ENCODE measurements around the gene HDAC5. TPM values are rescaled to one million over a fixed set of nuclear protein-coding genes. Genes with fewer than 3 reads are reported as not detected.
A peak's percentile ranks its signal among the peaks of the same experiment; 100 is the strongest.

The HDAC5 gene
- total RNA-seq, 1 donor from 2014 or later, result 51.2 TPM

GRCh38 chr17:44097110-44097958 lies 26.1 kb downstream of the HDAC5 start:
- no peak for TF ChIP-seq CTCF (IDR thresholded peaks at IDR 0.05)
- Mint-ChIP-seq H3K27ac (ENCODE audit: unreplicated experiment) (peak overlapping the region; percentile 98), H3K4me3 (ENCODE audit: unreplicated experiment) (no peak overlapping the region), H3K9me3 (ENCODE audit: low read depth) (no peaks in the 10 kb centered on the region), H3K36me3 (ENCODE audit: low read depth) (peaks cover 2% of the 10 kb centered on the region), H3K4me1 (ENCODE audit: low read depth) (peaks cover 41% of the 10 kb centered on the region), H3K27me3 (ENCODE audit: low read depth) (no peaks in the 10 kb centered on the region)
- no peak for DNase-seq (ENCODE audit: low spot score)

GRCh38 chr17:44095647-44096496 lies 27.6 kb downstream of the HDAC5 start:
- no peaks in the 10 kb centered on the region for H3K9me3 Mint-ChIP-seq (ENCODE audit: low read depth)
- H3K36me3 Mint-ChIP-seq (ENCODE audit: low read depth), result peaks cover 5% of the 10 kb centered on the region
- H3K27me3 Mint-ChIP-seq (ENCODE audit: low read depth), result no peaks in the 10 kb centered on the region
- peak overlapping the region; percentile 98 for H3K27ac Mint-ChIP-seq (ENCODE audit: unreplicated experiment)
- DNase-seq (ENCODE audit: low spot score), result no peak
- TF ChIP-seq CTCF (IDR thresholded peaks at IDR 0.05), result peak; percentile 59
- H3K4me1 Mint-ChIP-seq (ENCODE audit: low read depth), result peaks cover 33% of the 10 kb centered on the region
- H3K4me3 Mint-ChIP-seq (ENCODE audit: unreplicated experiment), result peak overlapping the region; percentile 66

GRCh38 chr17:44095388-44095646 lies 28.1 kb downstream of the HDAC5 start:
- Mint-ChIP-seq H3K36me3 (ENCODE audit: low read depth) (peaks cover 5% of the 10 kb centered on the region), H3K27ac (ENCODE audit: unreplicated experiment) (peak overlapping the region; percentile 98), H3K27me3 (ENCODE audit: low read depth) (no peaks in the 10 kb centered on the region), H3K4me1 (ENCODE audit: low read depth) (peaks cover 33% of the 10 kb centered on the region), H3K9me3 (ENCODE audit: low read depth) (no peaks in the 10 kb centered on the region), H3K4me3 (ENCODE audit: unreplicated experiment) (peak overlapping the region; percentile 66)
- TF ChIP-seq CTCF (IDR thresholded peaks at IDR 0.05), result no peak
- no peak for DNase-seq (ENCODE audit: low spot score)

GRCh38 chr17:44094701-44095387 lies 28.6 kb downstream of the HDAC5 start:
- no peak for DNase-seq (ENCODE audit: low spot score)
- Mint-ChIP-seq H3K4me3 (ENCODE audit: unreplicated experiment) (peak overlapping the region; percentile 66), H3K36me3 (ENCODE audit: low read depth) (peaks cover 5% of the 10 kb centered on the region), H3K4me1 (ENCODE audit: low read depth) (peaks cover 33% of the 10 kb centered on the region), H3K9me3 (ENCODE audit: low read depth) (no peaks in the 10 kb centered on the region), H3K27me3 (ENCODE audit: low read depth) (no peaks in the 10 kb centered on the region), H3K27ac (ENCODE audit: unreplicated experiment) (peak overlapping the region; percentile 98)
- TF ChIP-seq CTCF (IDR thresholded peaks at IDR 0.05), result no peak
